ENCODE results near the gene TRIO. TPM values are rescaled to one million over a fixed set of nuclear protein-coding genes. Genes with fewer than 3 reads are reported as not detected.

Gene TRIO
- total RNA-seq, 1 experiment from 2014 or later = 68.4 TPM

GRCh38 chr5:14184725-14185124, 41.6 kb downstream of the TRIO start (continued):
- TF ChIP-seq CTCF (IDR thresholded peaks at IDR 0.05 in 2 of 3, conservative IDR thresholded peaks at IDR 0.05 in 1 of 3; ENCODE audit: borderline replicate concordance in 1 of 3, insufficient read depth in 1 of 3, low read depth in 2 of 3, low read length in 2 of 3) (no peak), MAX (IDR thresholded peaks at IDR 0.05) (no peak), ZNF274 (IDR thresholded peaks at IDR 0.05; ENCODE audit: low read depth, low read length) (no peak), TCF7L2 (IDR thresholded peaks at IDR 0.05; ENCODE audit: borderline replicate concordance, extremely low read depth, insufficient read depth, insufficient read length) (no peak), JUND (IDR thresholded peaks at IDR 0.05) (no peak), POLR2AphosphoS5 (IDR thresholded peaks at IDR 0.05; ENCODE audit: low read depth, low read length) (no peak), SP1 (IDR thresholded peaks at IDR 0.05; ENCODE audit: low read depth) (no peak), EGR1 (IDR thresholded peaks at IDR 0.05; ENCODE audit: low read depth) (no peak), CBX3 (IDR thresholded peaks at IDR 0.05; ENCODE audit: low read depth) (no peak), ZFX (IDR thresholded peaks at IDR 0.05) (no peak)
- TF ChIP-seq, protein P1, sequence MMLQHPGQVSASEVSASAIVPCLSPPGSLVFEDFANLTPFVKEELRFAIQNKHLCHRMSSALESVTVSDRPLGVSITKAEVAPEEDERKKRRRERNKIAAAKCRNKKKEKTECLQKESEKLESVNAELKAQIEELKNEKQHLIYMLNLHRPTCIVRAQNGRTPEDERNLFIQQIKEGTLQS (IDR thresholded peaks at IDR 0.05) = no peak

DNA sequence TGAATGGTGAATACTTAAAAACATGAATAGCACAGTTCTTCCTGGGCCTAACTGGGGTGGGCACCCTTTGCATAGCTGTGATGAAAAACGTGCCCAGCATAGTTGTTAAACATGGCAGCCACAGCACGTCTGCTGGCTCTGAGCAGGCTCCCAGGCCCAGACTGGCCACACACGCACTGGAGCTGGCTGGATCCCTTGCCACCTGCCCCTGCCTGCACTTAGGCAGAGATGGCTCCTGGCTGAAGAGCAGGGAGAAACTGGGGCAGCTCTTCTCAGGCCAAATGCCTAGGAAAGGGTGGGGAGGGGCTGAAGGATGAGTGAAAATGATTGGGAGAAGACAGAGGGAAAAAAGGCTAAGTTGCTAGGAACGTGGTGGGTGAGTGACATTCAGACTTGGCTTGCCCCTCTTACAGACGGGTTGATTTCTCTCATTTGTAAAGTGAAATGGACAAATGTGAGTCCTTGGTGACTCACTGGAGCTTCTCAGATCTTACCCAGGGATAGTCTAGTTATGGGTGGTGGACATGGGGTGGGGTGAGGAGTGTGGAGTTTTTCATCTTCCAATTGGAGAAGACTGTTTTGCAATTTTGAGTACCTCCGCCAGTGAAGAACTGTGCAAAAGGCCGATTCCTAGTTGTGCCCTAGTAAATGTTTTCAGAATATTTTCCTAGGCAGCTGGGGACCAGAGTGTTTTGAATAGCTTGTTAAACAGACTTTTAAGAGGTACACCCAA, 42.4 kb downstream of the TRIO start:
- no peaks in the 10 kb centered on the region for H3K9me2 ChIP-seq (ENCODE audit: insufficient read depth)
- H2AFZ ChIP-seq (ENCODE audit: low read depth, low read length, poor library complexity, severe bottlenecking) = no peak overlapping the region
- no peaks in the 10 kb centered on the region for H3K36me3 ChIP-seq (ENCODE audit: control insufficient read depth in 1 of 2, insufficient read depth in 2 of 2, low read length in 2 of 2)
- H3K27ac ChIP-seq (ENCODE audit: low read depth, low read length) = peak overlapping the region; percentile 81
- H4K20me1 ChIP-seq (ENCODE audit: insufficient read depth) = 0 out of 2 replicates have a peak, but pooled peaks cover 7% of the 10 kb centered on the region
- POLR2A ChIA-PET = interaction anchor here (1.0 kb wide), 1 partner anchor 11 kb away, joined by 3 read pairs; no protein-coding TSS in a partner anchor
- intact Hi-C loops (cut with micrococcal nuclease) = loop anchor here (5.0 kb wide), 1 partner anchor 148 kb away; no protein-coding TSS in a partner anchor
- peaks cover 98% of the 10 kb centered on the region for H3K79me2 ChIP-seq (ENCODE audit: insufficient read depth, low read length)
- H3K9me3 ChIP-seq (ENCODE audit: control insufficient read depth in 1 of 2, insufficient read depth in 1 of 2, low read depth in 1 of 2, low read length in 2 of 2) = no peaks in the 10 kb centered on the region
- no peaks in the 10 kb centered on the region for H3K27me3 ChIP-seq (ENCODE audit: insufficient read depth, low read length)
- peak overlapping the region; percentile 79 for H3K4me2 ChIP-seq (ENCODE audit: low read length)
- RAD21 ChIA-PET (ENCODE audit: low non-redundant PET in 1 of 2, low total read pairs in 2 of 2, uncharacterized antibody in 2 of 2, unreplicated experiment in 2 of 2) = no interaction called here
- DNase-seq (ENCODE audit: low read depth, low spot score) = no peak
- no TSS peak for BruUV-seq (replicated peaks)
- H3K9ac ChIP-seq (ENCODE audit: low read length) = peak overlapping the region; percentile 49
- ATAC-seq = peak; percentile 60
- H3K4me1 ChIP-seq (ENCODE audit: control insufficient read depth in 1 of 2, insufficient read depth in 2 of 2, low read length in 2 of 2) = peaks cover 50 to 88% of the 10 kb centered on the region in 2 experiments
- CTCF ChIA-PET = interaction anchor here (1.2 kb wide), 1 partner anchor 84 kb away, joined by 4 read pairs; no protein-coding TSS in a partner anchor
- peak overlapping the region; percentile 6 to 44; a peak in 2 of 4 replicates for H3K4me3 ChIP-seq (replicated peaks in 1 of 2; ENCODE audit: low read depth in 1 of 2, low read length in 2 of 2)
- TF ChIP-seq SIN3A (IDR thresholded peaks at IDR 0.05; ENCODE audit: low read depth) = 0 out of 2 replicates have a peak, but pooled peaks have one; percentile 6
- TF ChIP-seq ZNF274 (IDR thresholded peaks at IDR 0.05; ENCODE audit: low read depth, low read length) = no peak
- TF ChIP-seq FOSL1 (IDR thresholded peaks at IDR 0.05; ENCODE audit: low read depth) = peak; percentile 42; the same call in 1 of the 2 replicates
- TF ChIP-seq JUND (IDR thresholded peaks at IDR 0.05) = peak; percentile 11; the same call in 1 of the 2 replicates
- TF ChIP-seq CBX3 (IDR thresholded peaks at IDR 0.05; ENCODE audit: low read depth) = no peak
- TF ChIP-seq CEBPB (IDR thresholded peaks at IDR 0.05; ENCODE audit: low read depth) = 0 out of 2 replicates have a peak, but pooled peaks have one; percentile 25

Data from HCT116 (cell line).